Gastrocnemius medialis (tissue), 4 donors: ENCODE results near the gene ATAD1. TPM values are rescaled to one million over a fixed set of nuclear protein-coding genes. Genes with fewer than 3 reads are reported as not detected.

Experiments used
- ATAC-seq, 2 donors: fragments of 150-250 bp; one replicate each; pipeline ENCODE4 v1.9.1; 2016
- DNase-seq, 2 donors: peaks; one replicate each; pipeline ENCODE4 v3.0.0-alpha.2; 2019
- H3K27ac ChIP-seq, 4 donors: fragments of 200-600 bp; sonication (generic); 1 replicate in 1 of 4; 2 replicates in 3 of 4; pipeline ENCODE4 v1.5.1; 2016 to 2018; ENCODE audit warnings: mild to moderate bottlenecking in 2 of 4, moderate library complexity in 1 of 4
- H3K27me3 ChIP-seq, 3 donors: fragments of 200-600 bp; sonication (generic) in 2 of 3; 1 replicate in 1 of 3; 2 replicates in 2 of 3; pipeline versions ENCODE4 v1.5.1 to v1.6.0; 2016 to 2019; ENCODE audit warnings: mild to moderate bottlenecking in 1 of 3, moderate library complexity in 1 of 3
- H3K36me3 ChIP-seq, 2 donors: fragments of 200-600 bp; sonication (generic) in 1 of 2; one replicate each; pipeline ENCODE4 v1.5.1; 2017 to 2018
- H3K4me1 ChIP-seq, 2 donors: fragments of 200-600 bp; sonication (generic) in 1 of 2; one replicate each; pipeline ENCODE4 v1.5.1; 2016 to 2017; ENCODE audit warnings: mild to moderate bottlenecking in 2 of 2
- H3K4me3 ChIP-seq, 4 donors: fragments of 200-600 bp; sonication (generic) in 3 of 4; 1 replicate in 1 of 4; 2 replicates in 3 of 4; pipeline ENCODE4 v1.5.1; 2016 to 2019; ENCODE audit warnings: mild to moderate bottlenecking in 2 of 4
- H3K9me3 ChIP-seq, 3 donors: fragments of 200-600 bp; sonication (generic) in 2 of 3; 1 replicate in 1 of 3; 2 replicates in 2 of 3; pipeline ENCODE4 v1.5.1; 2016 to 2019
- POLR2A ChIP-seq, 2 donors: fragments of 450-650 bp; IDR thresholded peaks; one replicate each; pipeline ENCODE4 v1.6.1; 2017; ENCODE audit warnings: antibody characterized with exemption in 2 of 2, mild to moderate bottlenecking in 2 of 2, moderate library complexity in 2 of 2
- in situ Hi-C, 4 donors: fragments of 200-750 bp; cut with MboI; loops; one replicate each; pipeline versions ENCODE4 v1.15.0 to v1.8.0; 2017; ENCODE audit warnings: low sequenced_read_pairs in 4 of 4
- intact Hi-C: fragments of 100-400 bp; cut with DNase I; formaldehyde crosslinking; loops from one replicate; pipeline ENCODE4 v1.15.1; 2023; ENCODE audit warnings: low total_unique reads
- total RNA-seq, 4 donors: library from RNA; depleted of rRNA; stranded (reverse); fragments of >200 nt; gene quantifications; one replicate each; pipeline versions ENCODE4 v1.1.0 to v1.2.3, GENCODE V29; 2016
- TF ChIP-seq, protein P1 (sequence below), 5 experiments: fragments of 450-650 bp in 3 of 5; fragments of 200-600 bp in 2 of 5; sonication (generic) in 2 of 5; IDR thresholded peaks in 4 of 5; conservative IDR thresholded peaks in 1 of 5; 1 replicate in 4 of 5; 2 replicates in 1 of 5; pipeline ENCODE4 v1.5.1; 2016 to 2019; ENCODE audit warnings: antibody characterized with exemption in 5 of 5, mild to moderate bottlenecking in 3 of 5, moderate library complexity in 3 of 5

Gene ATAD1, protein sequence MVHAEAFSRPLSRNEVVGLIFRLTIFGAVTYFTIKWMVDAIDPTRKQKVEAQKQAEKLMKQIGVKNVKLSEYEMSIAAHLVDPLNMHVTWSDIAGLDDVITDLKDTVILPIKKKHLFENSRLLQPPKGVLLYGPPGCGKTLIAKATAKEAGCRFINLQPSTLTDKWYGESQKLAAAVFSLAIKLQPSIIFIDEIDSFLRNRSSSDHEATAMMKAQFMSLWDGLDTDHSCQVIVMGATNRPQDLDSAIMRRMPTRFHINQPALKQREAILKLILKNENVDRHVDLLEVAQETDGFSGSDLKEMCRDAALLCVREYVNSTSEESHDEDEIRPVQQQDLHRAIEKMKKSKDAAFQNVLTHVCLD
- total RNA-seq, result 10 to 100 TPM; 32.0 to 65.4 (median 51.0) TPM

DNA sequence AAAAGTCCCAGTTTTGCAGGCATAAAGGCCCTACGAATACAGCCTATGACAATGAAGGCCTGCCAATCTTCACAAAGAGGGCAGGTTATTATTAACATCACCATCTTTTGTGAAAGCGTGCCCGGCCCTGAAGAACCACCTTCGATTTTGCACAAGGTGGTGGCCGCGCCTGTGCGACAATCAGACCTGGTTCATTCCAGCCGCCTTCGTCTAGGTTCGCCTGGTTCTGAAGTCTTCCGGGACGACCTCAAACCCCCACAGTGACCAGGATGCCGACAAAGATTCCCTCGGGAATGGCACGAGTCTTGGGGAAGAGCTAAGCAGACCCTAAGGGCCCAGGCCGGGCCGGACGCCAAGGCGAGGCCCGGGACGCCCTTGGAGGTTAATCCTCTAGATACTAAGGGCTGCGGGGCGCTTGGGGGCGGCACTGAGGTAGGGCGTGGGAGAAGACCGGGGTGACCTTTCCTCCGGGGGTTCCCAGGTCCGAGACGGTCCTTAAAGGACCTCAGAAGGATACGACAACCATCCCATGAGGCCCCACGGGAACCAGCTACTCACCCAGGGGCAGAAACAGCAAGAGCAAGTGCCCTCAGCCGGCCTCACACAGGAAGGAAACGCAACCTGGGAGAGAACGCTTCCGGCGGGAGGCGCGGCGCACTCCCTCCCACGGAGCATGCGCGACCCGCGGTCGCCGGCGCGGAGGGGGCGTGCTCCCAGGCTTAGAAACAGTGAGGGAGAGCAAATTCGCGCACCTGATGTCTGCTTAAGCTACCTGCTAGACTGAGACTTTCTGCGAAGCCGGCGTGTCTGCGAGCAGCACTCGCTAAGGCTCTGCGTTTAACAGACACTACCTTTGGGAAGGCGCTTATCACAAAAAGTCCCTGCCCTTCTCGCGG lies at the start of gene ATAD1:
Gene ATAD1, minus strand, starts transcription at position 618 of the 896 bp plus-strand sequence. CDS start 3,627 bp downstream, outside the sequence.
- ATAC-seq, result peak; percentile 93 to 95
- peaks cover 0 to under 1% of the 10 kb centered on the region in 2 donors for H3K36me3 ChIP-seq
- intact Hi-C loops, result no loop called here
- peak within 1 kb of the TSS; percentile 73 to 94 (median 90) for H3K4me3 ChIP-seq
- peaks cover 26 to 39% of the 10 kb centered on the region in 2 donors for H3K4me1 ChIP-seq
- peak; percentile 72 to 82 for DNase-seq
- no peaks in the 10 kb centered on the region for H3K27me3 ChIP-seq
- TF ChIP-seq POLR2A (IDR thresholded peaks at IDR 0.05), result peak; percentile 45 to 51
- TF ChIP-seq, protein P1, sequence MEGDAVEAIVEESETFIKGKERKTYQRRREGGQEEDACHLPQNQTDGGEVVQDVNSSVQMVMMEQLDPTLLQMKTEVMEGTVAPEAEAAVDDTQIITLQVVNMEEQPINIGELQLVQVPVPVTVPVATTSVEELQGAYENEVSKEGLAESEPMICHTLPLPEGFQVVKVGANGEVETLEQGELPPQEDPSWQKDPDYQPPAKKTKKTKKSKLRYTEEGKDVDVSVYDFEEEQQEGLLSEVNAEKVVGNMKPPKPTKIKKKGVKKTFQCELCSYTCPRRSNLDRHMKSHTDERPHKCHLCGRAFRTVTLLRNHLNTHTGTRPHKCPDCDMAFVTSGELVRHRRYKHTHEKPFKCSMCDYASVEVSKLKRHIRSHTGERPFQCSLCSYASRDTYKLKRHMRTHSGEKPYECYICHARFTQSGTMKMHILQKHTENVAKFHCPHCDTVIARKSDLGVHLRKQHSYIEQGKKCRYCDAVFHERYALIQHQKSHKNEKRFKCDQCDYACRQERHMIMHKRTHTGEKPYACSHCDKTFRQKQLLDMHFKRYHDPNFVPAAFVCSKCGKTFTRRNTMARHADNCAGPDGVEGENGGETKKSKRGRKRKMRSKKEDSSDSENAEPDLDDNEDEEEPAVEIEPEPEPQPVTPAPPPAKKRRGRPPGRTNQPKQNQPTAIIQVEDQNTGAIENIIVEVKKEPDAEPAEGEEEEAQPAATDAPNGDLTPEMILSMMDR (IDR thresholded peaks at IDR 0.05 in 4 of 5, conservative IDR thresholded peaks at IDR 0.05 in 1 of 5), result peak in 3 of 5 experiments; percentile 12 to 44 (median 27)
- no peaks in the 10 kb centered on the region for H3K9me3 ChIP-seq
- H3K27ac ChIP-seq, result peak within 1 kb of the TSS; percentile 88 to 96 (median 92)
- in situ Hi-C loops, result no loop called here

DNA sequence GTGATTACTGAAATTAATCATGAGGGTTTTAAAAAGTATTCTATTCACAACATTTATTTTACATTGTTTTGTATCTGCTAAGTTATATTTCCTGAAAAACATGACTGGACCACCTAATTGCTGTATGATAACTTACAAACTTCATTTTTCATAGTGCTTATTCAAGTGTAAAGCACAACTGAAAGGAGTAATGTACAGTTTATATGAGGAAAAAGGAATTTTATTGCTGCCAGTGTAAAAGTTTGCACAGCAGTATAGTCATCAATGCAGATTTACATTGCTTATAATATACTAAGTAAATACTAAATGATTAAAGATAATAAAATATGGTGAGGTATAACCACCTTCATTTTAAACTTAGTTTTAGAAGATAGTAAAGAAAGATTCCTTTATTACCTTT lies 49.4 kb upstream of the ATAD1 start:
- H3K36me3 ChIP-seq, result no peaks in the 10 kb centered on the region
- in situ Hi-C loops (loop anchor here in 2 of 4 donors (25.0 kb wide), 2 partner anchors 245 to 395 kb away; no protein-coding TSS in a partner anchor), intact Hi-C loops (no loop called here)
- ATAC-seq (no peak), DNase-seq (no peak)
- TF ChIP-seq, protein P1 (IDR thresholded peaks at IDR 0.05 in 4 of 5, conservative IDR thresholded peaks at IDR 0.05 in 1 of 5), result no peak
- no peak for TF ChIP-seq POLR2A (IDR thresholded peaks at IDR 0.05)
- H3K4me3 ChIP-seq, result peak overlapping the region; percentile 83 to 91 (median 87)
- no peaks in the 10 kb centered on the region for H3K9me3 ChIP-seq
- H3K4me1 ChIP-seq, result peaks cover 29 to 44% of the 10 kb centered on the region in 2 donors
- peak overlapping the region; percentile 86 to 97 (median 92) for H3K27ac ChIP-seq
- no peaks in the 10 kb centered on the region for H3K27me3 ChIP-seq

DNA sequence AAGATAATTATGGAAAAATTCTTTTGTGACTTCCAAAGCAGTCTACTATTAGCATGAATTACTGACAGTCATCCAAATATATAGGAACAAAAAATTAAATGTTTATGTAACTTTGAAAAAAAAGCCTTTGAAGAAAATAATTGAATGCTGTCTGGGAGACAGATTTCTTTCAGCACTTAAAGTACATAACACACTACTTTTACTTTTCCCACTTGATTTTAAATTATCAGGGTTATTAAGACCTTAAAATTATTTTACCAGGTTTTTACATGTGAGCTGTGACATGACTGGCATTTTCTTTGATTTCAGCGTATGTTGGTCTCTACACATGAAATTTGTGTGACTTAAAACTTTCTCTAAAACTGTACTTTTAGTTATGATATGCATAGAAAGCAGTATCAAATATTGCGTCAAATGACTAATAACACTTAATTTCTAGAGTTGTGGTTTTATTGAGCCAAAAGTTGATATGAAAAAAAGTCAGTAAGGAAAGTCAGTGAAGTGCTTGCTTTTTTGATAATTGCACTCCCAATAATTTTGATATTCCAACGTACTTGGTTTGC lies 48.5 kb upstream of the ATAD1 start:
- no peak for TF ChIP-seq POLR2A (IDR thresholded peaks at IDR 0.05)
- TF ChIP-seq, protein P1 (IDR thresholded peaks at IDR 0.05 in 4 of 5, conservative IDR thresholded peaks at IDR 0.05 in 1 of 5), result no peak
- ATAC-seq (no peak), DNase-seq (no peak)
- H3K4me1 ChIP-seq, result peaks cover 29 to 42% of the 10 kb centered on the region in 2 donors
- in situ Hi-C loops, result loop anchor here in 2 of 4 donors (25.0 kb wide), 2 partner anchors 246 to 396 kb away; no protein-coding TSS in a partner anchor
- no peaks in the 10 kb centered on the region for H3K36me3 ChIP-seq
- no peaks in the 10 kb centered on the region for H3K27me3 ChIP-seq
- H3K27ac ChIP-seq, result peak overlapping the region; percentile 86 to 97 (median 92)
- intact Hi-C loops, result no loop called here
- H3K9me3 ChIP-seq, result no peaks in the 10 kb centered on the region
- peak overlapping the region; percentile 83 to 91 (median 87) for H3K4me3 ChIP-seq

DNA sequence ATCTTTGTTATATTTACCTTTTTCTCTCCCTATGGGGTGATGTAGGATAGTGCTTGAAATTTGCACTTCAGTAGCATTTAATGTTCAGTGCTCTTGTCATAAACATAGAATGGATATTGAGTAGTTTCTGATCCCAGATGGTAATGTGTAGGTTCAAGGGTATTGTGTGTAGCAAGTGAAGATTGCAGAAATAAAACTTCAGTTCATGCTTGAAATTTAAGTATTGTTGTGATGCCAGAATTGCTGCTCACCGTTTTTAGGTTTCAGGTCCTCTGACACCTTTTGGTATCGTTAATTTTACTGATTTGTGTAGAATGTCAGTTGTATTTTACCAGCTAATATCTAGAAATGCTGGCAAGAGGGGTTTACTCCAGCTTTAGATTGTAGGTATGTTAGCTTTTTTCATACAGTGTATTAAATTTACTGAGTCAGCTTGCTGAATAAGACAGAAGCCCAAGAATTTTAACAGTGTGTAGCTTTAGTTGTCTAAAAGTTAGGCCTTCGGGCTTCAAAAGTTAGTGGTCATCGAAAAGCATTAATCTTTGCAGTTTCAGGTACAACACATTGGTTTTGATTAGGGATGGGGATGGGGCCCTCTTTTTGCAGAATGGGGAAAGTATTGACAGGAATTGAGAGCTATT lies 47.3 kb upstream of the ATAD1 start:
- in situ Hi-C loops, result loop anchor here in 2 of 4 donors (25.0 kb wide), 2 partner anchors 247 to 397 kb away; no protein-coding TSS in a partner anchor

More for the DNA sequence above, 47.3 kb upstream of the ATAD1 start:
- no peaks in the 10 kb centered on the region for H3K36me3 ChIP-seq
- ATAC-seq (no peak), DNase-seq (no peak)
- H3K4me3 ChIP-seq, result peak overlapping the region; percentile 83 to 91 (median 87)
- H3K27me3 ChIP-seq, result no peaks in the 10 kb centered on the region
- TF ChIP-seq, protein P1 (IDR thresholded peaks at IDR 0.05 in 4 of 5, conservative IDR thresholded peaks at IDR 0.05 in 1 of 5), result no peak
- TF ChIP-seq POLR2A (IDR thresholded peaks at IDR 0.05), result no peak
- H3K4me1 ChIP-seq, result peaks cover 17 to 31% of the 10 kb centered on the region in 2 donors
- peak overlapping the region; percentile 86 to 97 (median 92) for H3K27ac ChIP-seq
- H3K9me3 ChIP-seq, result no peaks in the 10 kb centered on the region
- intact Hi-C loops, result no loop called here
